ENCODE data around the gene NUP214. TPM values are rescaled to one million over a fixed set of nuclear protein-coding genes. Genes with fewer than 3 reads are reported as not detected.

NUP214 gene
- total and polyA plus RNA-seq, 2 of the 4 experiments (the other 2 are of a cell fraction), result 7.9 to 13.4 TPM

- TF ChIP-seq USF2 (IDR thresholded peaks at IDR 0.05; ENCODE audit: low read depth, low read length) (no peak), MAFK (IDR thresholded peaks at IDR 0.05; ENCODE audit: low read depth, low read length) (no peak), FOS (IDR thresholded peaks at IDR 0.05; ENCODE audit: low read depth, low read length) (no peak), CTCF (conservative IDR thresholded peaks at IDR 0.05; ENCODE audit: low read depth, low read length) (no peak)
- Histone ChIP-seq H3K56ac (ENCODE audit: extremely low read depth, insufficient read depth, low read length) (no peak overlapping the region), H4K8ac (ENCODE audit: low read depth in 2 of 2, low read length in 2 of 2) (no peak overlapping the region), H4K5ac (ENCODE audit: low read depth, low read length) (no peak overlapping the region), H2AK9ac (replicated peaks; ENCODE audit: low read depth, low read length, poor library complexity) (no peak overlapping the region), H4K20me1 (ENCODE audit: insufficient read depth, low read length) (no peaks in the 10 kb centered on the region), H3K23ac (ENCODE audit: low read depth, low read length) (no peak overlapping the region), H2BK15ac (ENCODE audit: low read depth, low read length) (no peak overlapping the region), H4K91ac (ENCODE audit: insufficient read depth, low read depth, low read length) (no peak overlapping the region), H3K4me2 (ENCODE audit: low read depth, low read length) (no peak overlapping the region), H3K4me1 (ENCODE audit: control insufficient read depth, insufficient read depth, low read length) (no peaks in the 10 kb centered on the region), H3K27me3 (ENCODE audit: control insufficient read depth, insufficient read depth, low read length) (peaks cover 48% of the 10 kb centered on the region), H2BK120ac (ENCODE audit: low read depth, low read length) (no peak overlapping the region), H3K9me1 (ENCODE audit: insufficient read depth, low read length) (no peaks in the 10 kb centered on the region), H3K18ac (ENCODE audit: low read depth, low read length) (no peak overlapping the region), H3K79me1 (ENCODE audit: low read depth in 1 of 2, low read length in 2 of 2) (no peaks in the 10 kb centered on the region), H2AK5ac (ENCODE audit: low read depth, low read length) (no peak overlapping the region), H3K4ac (ENCODE audit: low read depth, low read length) (no peak overlapping the region), H2BK5ac (ENCODE audit: low read depth, low read length, poor library complexity, severe bottlenecking) (no peak overlapping the region), H3K14ac (replicated peaks; ENCODE audit: low read depth, low read length) (no peak overlapping the region), H2AFZ (replicated peaks; ENCODE audit: low read length, poor library complexity) (no peak overlapping the region), H3K27ac (ENCODE audit: insufficient read depth, low read length) (no peak overlapping the region), H3K9me3 (ENCODE audit: control insufficient read depth, insufficient read depth, low read length) (no peaks in the 10 kb centered on the region), H3K4me3 (ENCODE audit: insufficient read depth, low read depth, low read length) (no peak overlapping the region), H3K36me3 (ENCODE audit: control insufficient read depth, insufficient read depth, low read length) (no peaks in the 10 kb centered on the region), H2BK20ac (ENCODE audit: low read depth, low read length) (no peak overlapping the region), H3K9ac (ENCODE audit: low read depth, low read length) (no peak overlapping the region)
- ATAC-seq (ENCODE audit: low read depth) (no peak), DNase-seq (no peak)
- intact Hi-C loops (cut with micrococcal nuclease), result no loop called here
- in situ Hi-C loops (cut with MboI; ENCODE audit: low sequenced_read_pairs), result no loop called here
- no TSS peak for BruUV-seq (replicated peaks)
- ChIA-PET POLR2A (ENCODE audit: unreplicated experiment) (no interaction called here), CTCF (interaction anchor here (0.6 kb wide), 1 partner anchor 48 kb away, joined by 3 read pairs; no protein-coding TSS in a partner anchor)
- WGBS, 2 experiments (ENCODE audit: extremely low coverage in 2 of 2, insufficient read length in 1 of 2), result 81% methylated on average over 8 of the region's 23 CpGs; no CpG with 5 or more reads in 1 of the 2 experiments
- dilution Hi-C loops (cut with HindIII; ENCODE audit: low sequenced_read_pairs, unreplicated experiment), result no loop called here
These were observed 39.8 kb upstream of the NUP214 start for GRCh38 chr9:131085370-131086122.
